Gastroesophageal sphincter (tissue), 4 donors: ENCODE measurements around the gene VAV3. TPM values are rescaled to one million over a fixed set of nuclear protein-coding genes. Genes with fewer than 3 reads are reported as not detected.
A peak's percentile ranks its signal among the peaks of the same experiment; 100 is the strongest.

Experiments
- ATAC-seq: fragments of 150-250 bp; one replicate; pipeline ENCODE4 v1.9.1; 2016; ENCODE audit warnings: mild to moderate bottlenecking, moderate library complexity
- H3K27ac ChIP-seq, 4 donors: fragments of 200-600 bp; sonication (generic) in 3 of 4; 1 replicate in 3 of 4; 2 replicates in 1 of 4; pipeline ENCODE4 v1.5.1; 2016 to 2019
- H3K27me3 ChIP-seq: fragments of 200-600 bp; sonication (generic); one replicate; pipeline ENCODE4 v1.5.1; 2019
- H3K36me3 ChIP-seq, 2 donors: fragments of 200-600 bp; sonication (generic); one replicate each; pipeline ENCODE4 v1.5.1; 2019; ENCODE audit warnings: control low read depth in 1 of 2
- H3K4me1 ChIP-seq, 3 donors: fragments of 200-600 bp; sonication (generic); 1 replicate in 2 of 3; 2 replicates in 1 of 3; pipeline ENCODE4 v1.5.1; 2016 to 2019; ENCODE audit warnings: control low read depth in 2 of 3
- H3K4me3 ChIP-seq, 2 donors: fragments of 200-600 bp; sonication (generic); one replicate each; pipeline ENCODE4 v1.5.1; 2019; ENCODE audit warnings: mild to moderate bottlenecking in 1 of 2, moderate library complexity in 1 of 2
- H3K9me3 ChIP-seq, 3 donors: fragments of 200-600 bp; sonication (generic); one replicate each; pipeline ENCODE4 v1.5.1; 2017 to 2019; ENCODE audit warnings: control low read depth in 2 of 3
- EP300 ChIP-seq: sonication (generic); formaldehyde crosslinking; IDR thresholded peaks from one replicate; pipeline ENCODE4 v1.6.1; 2017; ENCODE audit warnings: antibody characterized with exemption, mild to moderate bottlenecking
- POLR2A ChIP-seq, 2 donors: fragments of 450-650 bp; IDR thresholded peaks; one replicate each; pipeline ENCODE4 v1.6.1; 2017; ENCODE audit warnings: antibody characterized with exemption in 2 of 2, mild to moderate bottlenecking in 2 of 2, moderate library complexity in 1 of 2
- POLR2AphosphoS5 ChIP-seq: sonication (generic); formaldehyde crosslinking; IDR thresholded peaks from one replicate; pipeline ENCODE4 v1.6.1; 2017; ENCODE audit warnings: antibody characterized with exemption
- WGBS, 2 donors: methylation state at CpG; one replicate each; pipeline ENCODE4 v1.1.5; 2018; ENCODE audit warnings: low coverage in 1 of 2; 5-methylcytosine and 5-hydroxymethylcytosine counted together
- total RNA-seq, 4 donors: library from RNA; depleted of rRNA; stranded (reverse); fragments of >200 nt; gene quantifications; one replicate each; pipeline ENCODE4 v1.1.0, GENCODE V29; 2016
- TF ChIP-seq, protein P1 (sequence below), 4 experiments: fragments of 200-600 bp in 2 of 4; fragments of 450-650 bp in 2 of 4; sonication (generic) in 1 of 4; IDR thresholded peaks; one replicate each; pipeline ENCODE4 v1.5.1; 2017 to 2019; ENCODE audit warnings: antibody characterized with exemption in 4 of 4, mild to moderate bottlenecking in 2 of 4, moderate library complexity in 2 of 4

Gene VAV3
- total RNA-seq, 4 donors from 2014 or later: 1.3 to 4.7 (median 2.9) TPM

DNA sequence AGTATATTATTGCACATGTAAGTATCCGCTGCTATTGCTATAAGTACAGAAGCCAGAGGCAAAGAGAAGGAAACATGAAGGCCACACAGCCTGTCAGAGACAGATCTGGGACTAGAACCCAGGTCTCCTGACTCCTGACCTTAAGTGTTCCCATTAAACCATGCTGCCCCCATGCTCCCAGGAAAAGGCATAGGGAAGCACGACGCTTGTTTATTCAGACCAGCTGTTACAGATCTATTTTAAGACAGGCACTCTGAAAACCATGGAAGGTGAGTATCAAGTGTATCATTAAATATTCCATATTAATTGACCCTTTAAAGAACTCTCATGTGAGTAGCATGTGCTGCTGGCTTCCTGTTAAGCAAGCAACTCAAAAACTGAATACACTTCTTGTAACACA, 11.4 kb downstream of the VAV3 start:
- TF ChIP-seq POLR2A (IDR thresholded peaks at IDR 0.05): no peak
- TF ChIP-seq EP300: no peak
- 23 to 61% methylated on average over 2 to 3 of the region's 3 CpGs for WGBS, 2 donors
- H3K9me3 ChIP-seq: no peaks in the 10 kb centered on the region
- no peak for ATAC-seq
- H3K4me3 ChIP-seq: no peak overlapping the region
- peaks cover 0 to 3% (median 0%) of the 10 kb centered on the region in 3 donors for H3K4me1 ChIP-seq
- H3K27ac ChIP-seq: peak overlapping the region in 1 of 4 donors; percentile 5
- no peaks in the 10 kb centered on the region for H3K36me3 ChIP-seq
- no peaks in the 10 kb centered on the region for H3K27me3 ChIP-seq

DNA sequence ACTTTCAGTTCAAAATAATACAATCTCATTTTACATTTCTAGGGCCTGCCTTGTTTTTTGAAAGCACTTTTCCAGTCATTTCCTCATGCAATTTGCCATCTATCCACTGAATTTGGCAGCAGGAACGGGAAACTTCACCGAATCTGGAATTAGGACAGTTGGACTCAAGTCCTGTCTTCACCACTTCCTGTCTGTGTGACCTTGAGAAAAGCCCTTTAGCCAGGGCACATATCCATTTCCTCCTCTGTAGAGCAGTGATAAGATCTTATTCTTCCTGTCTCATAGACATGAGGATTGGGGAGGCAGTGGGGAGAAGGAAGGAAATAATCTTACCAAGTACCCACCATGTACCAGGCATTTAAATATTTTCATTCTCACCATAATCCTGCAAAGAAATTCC, 12.0 kb downstream of the VAV3 start:
- no peaks in the 10 kb centered on the region for H3K27me3 ChIP-seq
- H3K36me3 ChIP-seq: no peaks in the 10 kb centered on the region
- TF ChIP-seq, protein P1, sequence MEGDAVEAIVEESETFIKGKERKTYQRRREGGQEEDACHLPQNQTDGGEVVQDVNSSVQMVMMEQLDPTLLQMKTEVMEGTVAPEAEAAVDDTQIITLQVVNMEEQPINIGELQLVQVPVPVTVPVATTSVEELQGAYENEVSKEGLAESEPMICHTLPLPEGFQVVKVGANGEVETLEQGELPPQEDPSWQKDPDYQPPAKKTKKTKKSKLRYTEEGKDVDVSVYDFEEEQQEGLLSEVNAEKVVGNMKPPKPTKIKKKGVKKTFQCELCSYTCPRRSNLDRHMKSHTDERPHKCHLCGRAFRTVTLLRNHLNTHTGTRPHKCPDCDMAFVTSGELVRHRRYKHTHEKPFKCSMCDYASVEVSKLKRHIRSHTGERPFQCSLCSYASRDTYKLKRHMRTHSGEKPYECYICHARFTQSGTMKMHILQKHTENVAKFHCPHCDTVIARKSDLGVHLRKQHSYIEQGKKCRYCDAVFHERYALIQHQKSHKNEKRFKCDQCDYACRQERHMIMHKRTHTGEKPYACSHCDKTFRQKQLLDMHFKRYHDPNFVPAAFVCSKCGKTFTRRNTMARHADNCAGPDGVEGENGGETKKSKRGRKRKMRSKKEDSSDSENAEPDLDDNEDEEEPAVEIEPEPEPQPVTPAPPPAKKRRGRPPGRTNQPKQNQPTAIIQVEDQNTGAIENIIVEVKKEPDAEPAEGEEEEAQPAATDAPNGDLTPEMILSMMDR (IDR thresholded peaks at IDR 0.05): no peak
- TF ChIP-seq POLR2A (IDR thresholded peaks at IDR 0.05) (no peak), POLR2AphosphoS5 (no peak), EP300 (no peak)
- ATAC-seq: peak; percentile 25
- no peak overlapping the region for H3K4me3 ChIP-seq
- H3K9me3 ChIP-seq: no peaks in the 10 kb centered on the region
- 36 to 69% methylated on average over 2 of the region's 2 CpGs for WGBS, 2 donors
- H3K4me1 ChIP-seq: peaks cover 0 to 3% (median 0%) of the 10 kb centered on the region in 3 donors
- peak overlapping the region in 1 of 4 donors; percentile 5 for H3K27ac ChIP-seq

DNA sequence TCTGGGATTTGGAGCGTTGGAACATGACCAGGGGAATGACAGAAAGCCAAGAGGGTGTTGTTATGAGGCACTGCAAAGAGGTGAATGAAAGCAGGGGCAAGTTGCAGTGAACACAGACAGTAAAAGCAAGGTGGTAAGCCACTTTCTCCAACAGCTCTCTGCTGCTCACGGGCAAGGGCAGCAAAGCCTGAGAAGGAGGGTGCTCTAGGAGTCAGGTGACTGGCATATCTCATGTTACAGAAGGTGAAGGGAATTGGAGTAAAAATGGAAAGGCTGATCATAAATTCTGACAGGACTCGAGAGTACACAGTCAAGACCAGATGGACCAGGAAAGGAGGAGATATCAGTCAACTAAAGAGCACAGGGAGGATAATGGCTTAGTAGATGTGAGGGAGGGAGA, 14.5 kb downstream of the VAV3 start:
- H3K36me3 ChIP-seq: no peaks in the 10 kb centered on the region
- 72 to 79% methylated on average over 3 of the region's 3 CpGs for WGBS, 2 donors
- H3K27me3 ChIP-seq: no peaks in the 10 kb centered on the region
- peaks cover 0 to 3% (median 0%) of the 10 kb centered on the region in 3 donors for H3K4me1 ChIP-seq
- no peak for ATAC-seq
- TF ChIP-seq EP300 (no peak), POLR2A (IDR thresholded peaks at IDR 0.05) (no peak), POLR2AphosphoS5 (no peak)
- TF ChIP-seq, protein P1 (IDR thresholded peaks at IDR 0.05): no peak
- H3K27ac ChIP-seq: no peak overlapping the region
- no peaks in the 10 kb centered on the region for H3K9me3 ChIP-seq
- H3K4me3 ChIP-seq: no peak overlapping the region

DNA sequence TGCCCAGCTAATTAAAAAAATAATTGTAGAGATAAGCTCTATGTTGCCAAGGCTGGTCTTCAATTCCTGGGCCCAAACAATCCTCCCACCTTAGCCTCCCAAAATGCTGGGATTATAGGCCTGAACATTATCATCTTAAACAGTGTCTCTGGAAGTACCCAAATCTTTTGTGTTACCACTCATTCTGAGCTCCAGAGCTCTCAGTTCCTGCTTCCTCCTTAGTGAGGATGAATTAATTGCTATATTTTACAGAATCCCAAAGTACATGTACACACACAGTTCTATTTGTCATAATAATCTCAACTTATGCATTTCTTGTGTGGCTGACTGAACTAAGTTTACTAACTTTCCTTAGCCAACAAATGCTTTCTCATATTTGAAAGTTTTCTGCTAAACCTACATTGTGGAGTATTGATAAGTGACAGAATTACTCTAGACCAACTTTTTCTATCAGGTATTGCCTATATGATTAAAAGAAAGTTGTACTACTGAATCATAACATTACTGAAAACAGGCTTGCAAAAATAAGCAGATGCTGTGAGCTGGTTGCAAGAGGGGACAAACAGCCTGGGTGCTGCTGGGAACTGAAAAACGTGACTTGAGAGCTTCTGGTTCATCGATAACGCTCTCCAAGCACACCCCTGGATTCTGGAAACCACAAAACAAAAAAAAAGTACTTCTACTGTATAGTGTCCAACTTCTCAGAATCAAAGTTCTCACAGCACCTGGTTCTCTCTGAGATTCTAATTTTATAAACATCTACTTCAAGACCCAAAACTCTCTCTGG, 15.3 kb downstream of the VAV3 start:
- no peak for ATAC-seq
- H3K36me3 ChIP-seq: no peaks in the 10 kb centered on the region
- no peaks in the 10 kb centered on the region for H3K27me3 ChIP-seq
- H3K9me3 ChIP-seq: no peaks in the 10 kb centered on the region
- peaks cover 0 to 3% (median 0%) of the 10 kb centered on the region in 3 donors for H3K4me1 ChIP-seq
- H3K4me3 ChIP-seq: no peak overlapping the region
- 0 to 46% methylated on average over 1 to 3 of the region's 3 CpGs for WGBS, 2 donors
- TF ChIP-seq POLR2AphosphoS5 (no peak), EP300 (no peak), POLR2A (IDR thresholded peaks at IDR 0.05) (no peak)
- TF ChIP-seq, protein P1 (IDR thresholded peaks at IDR 0.05): no peak
- no peak overlapping the region for H3K27ac ChIP-seq

DNA sequence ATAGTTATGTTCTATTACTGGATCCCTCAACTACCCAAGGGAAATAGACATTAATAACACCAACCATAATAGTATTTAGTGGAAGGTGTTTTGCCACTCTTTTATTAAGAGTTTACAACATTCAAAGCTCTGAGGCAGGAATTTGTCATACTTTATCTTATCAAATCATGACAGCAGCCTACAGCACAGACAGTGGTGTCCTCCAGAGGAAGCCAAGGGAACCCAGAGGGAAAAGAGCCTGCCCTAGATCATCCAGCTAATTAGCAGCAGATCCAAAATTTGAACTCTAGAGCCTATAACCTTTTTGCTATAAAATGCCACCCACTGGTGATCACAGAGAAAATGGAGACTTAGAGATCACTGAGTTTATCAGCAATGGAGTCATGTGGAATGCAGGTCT, 18.2 kb downstream of the VAV3 start:
- no peaks in the 10 kb centered on the region for H3K9me3 ChIP-seq
- H3K4me1 ChIP-seq: no peaks in the 10 kb centered on the region
- H3K4me3 ChIP-seq: no peak overlapping the region
- ATAC-seq: no peak
- H3K27ac ChIP-seq: no peak overlapping the region
- no peaks in the 10 kb centered on the region for H3K27me3 ChIP-seq
- TF ChIP-seq POLR2A (IDR thresholded peaks at IDR 0.05): no peak
- TF ChIP-seq EP300: no peak
- TF ChIP-seq, protein P1 (IDR thresholded peaks at IDR 0.05): no peak
- TF ChIP-seq POLR2AphosphoS5: no peak
- H3K36me3 ChIP-seq: no peaks in the 10 kb centered on the region
